COLO829 (cell line): ENCODE measurements around the gene ZNF587.
"Not testable (repeated sequence)": the region's sequence is repeated elsewhere in the genome, so short reads cannot be mapped to it uniquely, and the experiment has no call there.

Experiments
- DNase-seq: peaks from one replicate; pipeline ENCODE4 v3.0.0; 2012; ENCODE audit warnings: low spot score

Gene ZNF587

GRCh38 chr19:57823155-57823554, 26.5 kb upstream of the ZNF587 start:
- not testable (repeated sequence) for DNase-seq

GRCh38 chr19:57823608-57824007, 26.1 kb upstream of the ZNF587 start:
- DNase-seq, result not testable (repeated sequence)

GRCh38 chr19:57825511-57825910, 24.1 kb upstream of the ZNF587 start:
- DNase-seq, result no peak

- DNase-seq, result no peak
These were observed 20.3 kb upstream of the ZNF587 start for GRCh38 chr19:57829316-57829715.

- no peak for DNase-seq
These were observed 19.5 kb upstream of the ZNF587 start, which contains the start of gene ZNF587B for GRCh38 chr19:57830071-57830602. Gene ZNF587B, plus strand, starts transcription at chr19:57830299. Its CDS starts 230 bp downstream, at chr19:57830529.

- DNase-seq, result not testable (repeated sequence)
These were observed 12.7 kb upstream of the ZNF587 start for GRCh38 chr19:57836991-57837390.

GRCh38 chr19:57838622-57839191, 11.0 kb upstream of the ZNF587 start:
- not testable (repeated sequence) for DNase-seq

GRCh38 chr19:57841122-57841763, 8.4 kb upstream of the ZNF587 start:
- no peak for DNase-seq

GRCh38 chr19:57847164-57847563, 2.5 kb upstream of the ZNF587 start:
- not testable (repeated sequence) for DNase-seq

GRCh38 chr19:57849162-57849665, 445 bp upstream of the ZNF587 start:
- DNase-seq, result not testable (repeated sequence)

GRCh38 chr19:57850553-57851017, 926 bp downstream of the ZNF587 start:
- DNase-seq, result no peak

- not testable (repeated sequence) for DNase-seq
These were observed 2.3 kb downstream of the ZNF587 start for GRCh38 chr19:57851812-57852603.

GRCh38 chr19:57854117-57854516, 4.5 kb downstream of the ZNF587 start:
- DNase-seq, result not testable (repeated sequence)

GRCh38 chr19:57862351-57862750, 12.7 kb downstream of the ZNF587 start:
- not testable (repeated sequence) for DNase-seq

- DNase-seq, result no peak
These were observed 18.3 kb downstream of the ZNF587 start for GRCh38 chr19:57867868-57868492.

- not testable (repeated sequence) for DNase-seq
These were observed 20.0 kb downstream of the ZNF587 start for GRCh38 chr19:57869655-57870054.

- DNase-seq, result no peak
These were observed 20.6 kb downstream of the ZNF587 start for GRCh38 chr19:57870225-57870624.

- DNase-seq, result no peak
These were observed 22.8 kb downstream of the ZNF587 start for GRCh38 chr19:57872450-57872849.

GRCh38 chr19:57873883-57874799, 24.5 kb downstream of the ZNF587 start:
- DNase-seq, result not testable (repeated sequence)

GRCh38 chr19:57886046-57886445, 36.4 kb downstream of the ZNF587 start:
- DNase-seq, result no peak
